PC-3 (cell line): ENCODE measurements around the gene MAGEC3. TPM values are rescaled to one million over a fixed set of nuclear protein-coding genes. Genes with fewer than 3 reads are reported as not detected.

ENCODE experiments used
- ATAC-seq: fragments of 200-7000 bp; cut with Tn5 transposase; 2 replicates; pipeline ENCODE4 v1.9.1; 2020; ENCODE audit warnings: mild to moderate bottlenecking, moderate library complexity
- BruUV-seq: library from RNA; stranded (reverse); fragments of 400-500 nt; replicated peaks from 2 replicates; lab custom pipeline; 2021; lab: Mats Ljungman, UMichigan
- CTCF ChIA-PET: fragments of 300-600 bp; sonication (Branson Sonifier 250); formaldehyde crosslinking; loops from one replicate; lab custom pipeline; 2022; ENCODE audit warnings: antibody characterized with exemption; lab: Charles Lee
- POLR2A ChIA-PET: fragments of 300-600 bp; sonication (Branson Sonifier 250); formaldehyde crosslinking; loops from one replicate; lab custom pipeline; 2022; ENCODE audit warnings: antibody characterized with exemption; ENCODE audit not compliant: unreplicated experiment; lab: Charles Lee
- DNase-seq: peaks from one replicate; pipeline ENCODE4 v3.0.0-alpha.2; 2015
- H2AFZ ChIP-seq: fragments of 300-600 bp; sonication (generic); 2 replicates; pipeline ENCODE4 v1.6.0; 2016; ENCODE audit warnings: antibody characterized with exemption, low read length
- H3F3A ChIP-seq: fragments of 300-600 bp; sonication (generic); one replicate; pipeline ENCODE4 v1.6.0; 2017; ENCODE audit warnings: antibody characterized with exemption, low read length, control low read depth, mild to moderate bottlenecking; ENCODE audit not compliant: unreplicated experiment
- H3K27ac ChIP-seq: fragments of 300-600 bp; sonication (generic); 2 replicates; pipeline ENCODE4 v1.5.1; 2016; ENCODE audit warnings: mild to moderate bottlenecking, low read length
- H3K27me3 ChIP-seq: fragments of 300-600 bp; sonication (generic); 2 replicates; pipeline ENCODE4 v1.6.1; 2016; ENCODE audit warnings: low read length, mixed read lengths
- H3K36me3 ChIP-seq: fragments of 300-600 bp; sonication (generic); 2 replicates; pipeline ENCODE4 v1.6.1; 2016; ENCODE audit warnings: low read depth, mixed run types, low read length, mixed read lengths
- H3K4me1 ChIP-seq: fragments of 300-600 bp; sonication (generic); 2 replicates; pipeline ENCODE4 v1.5.1; 2016; ENCODE audit warnings: low read length; ENCODE audit not compliant: insufficient read depth
- H3K4me2 ChIP-seq: fragments of 300-600 bp; sonication (generic); 2 replicates; pipeline ENCODE4 v1.6.0; 2016; ENCODE audit warnings: low read length
- H3K4me3 ChIP-seq: fragments of 300-600 bp; sonication (generic); 2 replicates; pipeline ENCODE4 v1.5.1; 2016; ENCODE audit warnings: mild to moderate bottlenecking, low read length, mixed read lengths
- H3K79me2 ChIP-seq: fragments of 300-600 bp; sonication (generic); 2 replicates; pipeline ENCODE4 v1.6.1; 2017; ENCODE audit warnings: low read length, mixed read lengths
- H3K9ac ChIP-seq: fragments of 300-600 bp; sonication (generic); 2 replicates; pipeline ENCODE4 v1.6.0; 2016; ENCODE audit warnings: mild to moderate bottlenecking, low read length
- H3K9me2 ChIP-seq: fragments of 300-600 bp; sonication (generic); replicated peaks from 2 replicates; pipeline ENCODE4 v1.6.1; 2016; ENCODE audit warnings: mixed run types, low read length, mixed read lengths
- H3K9me3 ChIP-seq: fragments of 300-600 bp; sonication (generic); 2 replicates; pipeline ENCODE4 v1.6.1; 2016; ENCODE audit warnings: low read length, mixed read lengths
- H4K20me1 ChIP-seq: fragments of 300-600 bp; sonication (generic); 2 replicates; pipeline ENCODE4 v1.6.1; 2016; ENCODE audit warnings: low read length, mixed read lengths
- EZH2 ChIP-seq: fragments of 300-600 bp; sonication (generic); IDR thresholded peaks from one replicate; pipeline ENCODE4 v1.6.1; 2017; ENCODE audit warnings: antibody characterized with exemption, mild to moderate bottlenecking, low read length; ENCODE audit not compliant: unreplicated experiment
- EZH2phosphoT487 ChIP-seq: fragments of 300-600 bp; sonication (generic); IDR thresholded peaks from 2 replicates; pipeline ENCODE4 v1.6.1; 2018; ENCODE audit warnings: mild to moderate bottlenecking, antibody characterized with exemption, low read length, borderline replicate concordance
- intact Hi-C: fragments of 100-400 bp; cut with micrococcal nuclease; formaldehyde crosslinking; loops from 2 replicates; pipeline ENCODE4 v1.9.0; 2023
- total RNA-seq: library from RNA; depleted of rRNA; stranded (reverse); fragments of >200 nt; gene quantifications from 2 replicates; pipeline ENCODE4 v1.2.3, GENCODE V29; 2014
- TF ChIP-seq, protein P1 (sequence below): fragments of 300-600 bp; sonication (generic); conservative IDR thresholded peaks from 2 replicates; pipeline ENCODE4 v1.5.1; 2017; ENCODE audit warnings: antibody characterized with exemption, low read depth, mild to moderate bottlenecking, low read length

Gene MAGEC3
- total RNA-seq, 1 experiment from 2014 or later, result not detected

DNA sequence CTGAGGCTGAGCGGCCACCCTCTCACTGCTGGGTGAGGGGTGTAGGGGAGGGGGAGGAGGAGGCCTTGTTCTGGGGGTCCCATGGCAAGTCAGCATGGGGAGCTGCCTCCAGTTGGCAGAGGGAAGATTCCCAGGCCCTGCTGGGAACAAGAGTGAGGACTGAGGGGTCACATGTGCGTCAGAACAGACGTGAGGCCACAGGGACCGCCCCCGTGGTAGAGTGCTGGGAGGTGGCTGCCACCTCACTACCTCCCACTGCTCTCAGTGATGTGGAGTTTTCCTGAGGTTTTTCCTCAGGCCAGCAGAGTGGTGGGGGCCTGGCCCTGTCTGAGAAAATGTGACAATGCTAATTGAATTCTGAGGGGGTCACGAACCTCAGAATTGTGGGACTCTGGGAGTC, 66.1 kb downstream of the MAGEC3 start:
- Histone ChIP-seq H3K9me3 (no peaks in the 10 kb centered on the region), H3F3A (no peaks in the 10 kb centered on the region), H3K4me1 (no peaks in the 10 kb centered on the region), H3K27me3 (no peaks in the 10 kb centered on the region), H3K4me3 (no peak overlapping the region), H3K4me2 (no peak overlapping the region), H3K36me3 (no peaks in the 10 kb centered on the region), H2AFZ (no peak overlapping the region), H3K79me2 (no peaks in the 10 kb centered on the region), H3K27ac (no peak overlapping the region), H3K9ac (no peak overlapping the region), H4K20me1 (no peaks in the 10 kb centered on the region), H3K9me2 (no peaks in the 10 kb centered on the region)
- intact Hi-C loops, result no loop called here
- no peak for ATAC-seq
- no peak for TF ChIP-seq EZH2phosphoT487
- BruUV-seq, result no TSS peak
- no peak for DNase-seq
- POLR2A ChIA-PET, result no interaction called here
- CTCF ChIA-PET, result no interaction called here

DNA sequence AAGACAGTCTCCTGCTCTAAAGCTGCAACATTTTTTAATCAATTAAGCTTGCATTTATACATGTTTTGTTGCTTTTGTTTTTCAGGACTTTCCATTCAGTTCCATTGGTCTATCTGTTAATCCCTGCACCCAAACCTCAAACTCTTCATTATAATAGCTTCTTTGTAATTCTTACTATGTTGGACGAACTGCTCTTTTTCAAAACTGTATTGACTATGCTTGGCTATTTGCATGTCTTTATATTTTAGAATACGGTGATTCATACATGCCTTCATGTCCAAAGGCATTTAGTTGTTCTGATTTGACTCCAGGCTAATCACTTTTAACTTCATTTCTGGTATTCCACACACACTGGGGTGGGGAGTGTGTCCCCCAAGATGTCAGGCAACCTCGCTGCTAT, 79.7 kb downstream of the MAGEC3 start:
- DNase-seq (no peak), ATAC-seq (no peak)
- TF ChIP-seq, protein P1, sequence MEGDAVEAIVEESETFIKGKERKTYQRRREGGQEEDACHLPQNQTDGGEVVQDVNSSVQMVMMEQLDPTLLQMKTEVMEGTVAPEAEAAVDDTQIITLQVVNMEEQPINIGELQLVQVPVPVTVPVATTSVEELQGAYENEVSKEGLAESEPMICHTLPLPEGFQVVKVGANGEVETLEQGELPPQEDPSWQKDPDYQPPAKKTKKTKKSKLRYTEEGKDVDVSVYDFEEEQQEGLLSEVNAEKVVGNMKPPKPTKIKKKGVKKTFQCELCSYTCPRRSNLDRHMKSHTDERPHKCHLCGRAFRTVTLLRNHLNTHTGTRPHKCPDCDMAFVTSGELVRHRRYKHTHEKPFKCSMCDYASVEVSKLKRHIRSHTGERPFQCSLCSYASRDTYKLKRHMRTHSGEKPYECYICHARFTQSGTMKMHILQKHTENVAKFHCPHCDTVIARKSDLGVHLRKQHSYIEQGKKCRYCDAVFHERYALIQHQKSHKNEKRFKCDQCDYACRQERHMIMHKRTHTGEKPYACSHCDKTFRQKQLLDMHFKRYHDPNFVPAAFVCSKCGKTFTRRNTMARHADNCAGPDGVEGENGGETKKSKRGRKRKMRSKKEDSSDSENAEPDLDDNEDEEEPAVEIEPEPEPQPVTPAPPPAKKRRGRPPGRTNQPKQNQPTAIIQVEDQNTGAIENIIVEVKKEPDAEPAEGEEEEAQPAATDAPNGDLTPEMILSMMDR, result no peak
- TF ChIP-seq EZH2 (no peak), EZH2phosphoT487 (no peak)
- Histone ChIP-seq H3K79me2 (no peaks in the 10 kb centered on the region), H3F3A (no peaks in the 10 kb centered on the region), H4K20me1 (no peaks in the 10 kb centered on the region), H3K4me3 (no peak overlapping the region), H3K9ac (no peak overlapping the region), H3K4me2 (no peak overlapping the region), H3K9me3 (no peaks in the 10 kb centered on the region), H3K4me1 (no peaks in the 10 kb centered on the region), H3K27ac (no peak overlapping the region), H2AFZ (no peak overlapping the region), H3K36me3 (no peaks in the 10 kb centered on the region), H3K27me3 (no peaks in the 10 kb centered on the region), H3K9me2 (no peaks in the 10 kb centered on the region)
- BruUV-seq, result no TSS peak
- intact Hi-C loops, result no loop called here
- ChIA-PET CTCF (no interaction called here), POLR2A (no interaction called here)

DNA sequence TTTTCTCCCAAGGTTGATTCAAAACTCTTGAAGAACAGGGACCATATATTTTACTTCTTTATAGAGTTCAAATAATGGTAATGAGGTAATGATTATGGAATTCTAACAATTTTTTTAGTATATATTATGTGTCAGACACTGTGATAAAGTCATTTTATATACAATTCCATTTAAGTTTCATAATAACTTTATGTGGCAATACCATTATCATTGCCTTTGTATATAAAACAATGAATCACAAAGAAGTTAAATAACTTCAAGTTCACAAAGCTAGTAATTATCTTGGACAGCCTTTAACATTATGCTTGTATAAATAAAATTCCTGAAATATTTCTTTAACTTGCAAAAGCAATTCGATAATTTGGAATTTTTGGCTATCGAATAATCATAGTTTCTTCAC, 86.2 kb downstream of the MAGEC3 start:
- Histone ChIP-seq H3K4me2 (peak overlapping the region; percentile 4; the same call in 1 of the 2 replicates), H3K9me3 (no peaks in the 10 kb centered on the region), H3K36me3 (no peaks in the 10 kb centered on the region), H2AFZ (no peak overlapping the region), H4K20me1 (no peaks in the 10 kb centered on the region), H3K9me2 (no peaks in the 10 kb centered on the region), H3F3A (no peaks in the 10 kb centered on the region), H3K27ac (no peak overlapping the region), H3K27me3 (no peaks in the 10 kb centered on the region), H3K4me1 (peaks cover 14% of the 10 kb centered on the region), H3K4me3 (no peak overlapping the region), H3K79me2 (no peaks in the 10 kb centered on the region), H3K9ac (no peak overlapping the region)
- no TSS peak for BruUV-seq
- CTCF ChIA-PET, result no interaction called here
- POLR2A ChIA-PET, result interaction anchor here (0.6 kb wide), 1 partner anchor 519 kb away, joined by 3 read pairs; no protein-coding TSS in a partner anchor
- no peak for TF ChIP-seq EZH2
- peak; percentile 52 for DNase-seq
- intact Hi-C loops, result loop anchor here (10.0 kb wide), 2 partner anchors 519 to 1009 kb away; no protein-coding TSS in a partner anchor
- peak; percentile 79 for ATAC-seq

DNA sequence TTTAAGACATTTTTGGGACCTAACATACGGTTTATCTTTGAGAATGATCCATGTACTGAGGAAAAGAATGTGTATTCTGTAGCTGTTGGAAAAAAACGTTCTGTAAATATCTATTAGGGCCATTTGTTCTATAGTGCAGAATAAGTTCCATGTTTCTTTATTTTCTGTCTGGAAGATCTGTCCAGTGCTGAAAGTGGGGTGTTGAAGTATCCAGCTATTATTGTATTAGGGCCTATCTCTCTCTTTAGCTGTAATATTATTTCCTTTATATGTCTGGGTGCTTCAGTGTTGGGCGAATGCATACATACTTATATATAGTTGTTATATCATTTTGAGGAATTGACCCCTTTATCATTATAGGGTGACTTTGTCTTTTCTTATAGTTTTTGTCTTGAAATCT, 90.3 kb downstream of the MAGEC3 start:
- ChIA-PET CTCF (no interaction called here), POLR2A (no interaction called here)
- TF ChIP-seq, protein P1, result no peak
- TF ChIP-seq EZH2 (no peak), EZH2phosphoT487 (no peak)
- Histone ChIP-seq H3K27ac (no peak overlapping the region), H3K9me2 (no peaks in the 10 kb centered on the region), H3K4me2 (no peak overlapping the region), H2AFZ (no peak overlapping the region), H3K4me3 (no peak overlapping the region), H3F3A (no peaks in the 10 kb centered on the region), H3K36me3 (no peaks in the 10 kb centered on the region), H4K20me1 (no peaks in the 10 kb centered on the region), H3K4me1 (peaks cover 14% of the 10 kb centered on the region), H3K9me3 (no peaks in the 10 kb centered on the region), H3K79me2 (no peaks in the 10 kb centered on the region), H3K27me3 (no peaks in the 10 kb centered on the region), H3K9ac (no peak overlapping the region)
- ATAC-seq, result no peak
- no TSS peak for BruUV-seq
- no peak for DNase-seq
- intact Hi-C loops, result loop anchor here (10.0 kb wide), 2 partner anchors 524 to 1014 kb away; no protein-coding TSS in a partner anchor
